ENCODE data around the gene EXOC3.

Gene EXOC3

DNA sequence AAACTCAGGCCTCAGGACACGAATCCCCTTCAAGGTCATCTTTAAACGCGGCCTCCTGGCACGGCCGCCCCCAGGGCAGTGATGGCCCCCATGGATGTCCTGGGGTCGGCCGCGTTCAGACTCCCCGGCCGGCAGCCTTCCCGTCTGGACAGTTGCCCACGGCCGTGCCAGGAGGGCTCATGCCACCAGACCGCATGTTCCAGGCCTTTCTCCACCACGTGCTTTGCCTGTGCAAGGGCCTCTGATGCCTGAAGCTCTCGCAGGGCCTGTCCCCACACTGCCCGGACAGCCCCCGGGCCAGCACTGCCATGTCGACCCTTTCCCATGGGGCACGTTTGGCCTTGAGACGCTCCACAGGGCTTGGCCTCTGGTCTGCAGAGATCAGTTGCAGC is 46.7 kb downstream of the EXOC3 start:
- no peak for DNase-seq

DNA sequence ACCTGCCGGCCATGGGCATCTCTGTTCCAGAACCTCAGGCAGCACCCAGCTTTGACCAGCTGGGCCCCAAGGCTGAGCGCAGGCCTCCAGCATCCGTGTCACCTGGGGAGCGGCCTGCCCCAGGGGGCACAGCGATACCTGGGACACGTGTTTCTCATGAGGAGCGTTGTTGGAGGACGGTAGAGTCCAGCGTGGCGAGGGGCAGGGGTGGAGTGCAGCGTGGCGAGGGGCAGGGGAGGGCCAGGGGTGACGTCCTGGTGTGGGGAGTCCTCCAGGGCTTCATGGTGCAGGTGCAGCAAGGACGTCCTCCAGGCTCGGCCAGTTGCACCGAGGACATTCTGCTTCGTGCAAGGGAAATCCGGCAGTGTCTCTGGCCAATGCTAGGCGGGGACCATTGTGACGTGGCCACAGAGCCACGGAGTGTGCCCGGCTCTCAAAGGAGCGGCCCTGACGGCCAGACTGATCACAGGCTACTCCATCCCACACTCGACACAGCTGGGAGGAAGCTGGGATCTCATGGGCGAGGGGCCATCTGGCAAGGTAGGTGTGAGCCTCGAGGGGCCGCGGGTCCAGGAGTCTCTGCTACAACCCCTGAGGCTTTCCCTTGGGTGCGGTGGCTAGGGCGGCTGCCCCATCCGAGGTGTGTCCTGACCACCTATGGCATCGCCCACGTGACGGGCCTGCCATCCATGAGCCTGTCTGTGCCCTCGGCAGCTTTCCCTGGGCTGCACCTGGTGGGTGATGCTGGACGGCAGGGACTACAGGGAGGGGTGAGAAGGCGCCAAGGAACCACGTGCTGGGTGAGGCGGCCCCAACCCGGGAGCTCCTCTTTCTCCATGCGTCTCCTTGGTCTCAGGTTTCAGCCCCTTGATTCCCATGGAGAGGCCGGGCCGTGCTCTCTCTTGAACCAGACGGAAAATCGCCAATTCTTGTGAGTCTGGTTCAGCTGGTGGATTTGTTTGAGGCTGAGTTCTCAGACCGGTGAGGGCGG is 47.4 kb downstream of the EXOC3 start:
- DNase-seq = no peak

DNA sequence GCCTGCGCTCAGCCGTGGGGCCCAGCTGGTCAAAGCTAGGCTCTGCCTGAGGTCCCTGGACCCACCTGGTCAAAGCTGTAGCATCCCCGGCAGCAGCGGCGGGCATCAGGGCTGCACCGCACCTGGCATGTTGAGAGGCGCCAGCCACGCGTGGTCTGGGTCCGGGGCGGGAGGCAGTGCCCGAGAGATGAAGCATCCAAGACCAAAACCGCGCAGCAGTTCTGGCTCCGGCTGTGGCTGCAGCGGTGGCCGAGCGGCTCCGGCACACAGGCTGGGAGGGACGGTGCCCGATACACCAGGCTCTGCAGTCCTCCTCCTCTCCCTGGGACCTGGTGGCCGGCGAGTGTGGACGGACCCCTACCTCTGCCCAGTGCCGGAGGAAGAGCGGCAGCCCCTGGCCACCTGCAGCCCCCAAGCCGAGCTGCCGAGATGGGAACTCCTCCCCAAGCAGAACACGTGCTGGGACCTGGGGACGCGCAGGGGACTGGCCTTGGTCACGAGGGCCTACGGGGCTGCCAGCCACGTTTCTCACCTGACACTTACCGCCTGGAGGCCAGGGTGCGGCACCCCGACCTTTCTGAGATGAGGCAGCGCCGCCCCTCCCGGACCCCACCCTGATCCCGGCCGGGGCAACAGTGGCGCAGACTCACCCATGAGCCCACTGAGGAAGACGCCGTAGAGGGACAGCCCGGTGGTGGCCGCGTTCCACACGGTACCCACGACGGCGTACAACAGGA is 48.3 kb downstream of the EXOC3 start:
- DNase-seq = no peak

DNA sequence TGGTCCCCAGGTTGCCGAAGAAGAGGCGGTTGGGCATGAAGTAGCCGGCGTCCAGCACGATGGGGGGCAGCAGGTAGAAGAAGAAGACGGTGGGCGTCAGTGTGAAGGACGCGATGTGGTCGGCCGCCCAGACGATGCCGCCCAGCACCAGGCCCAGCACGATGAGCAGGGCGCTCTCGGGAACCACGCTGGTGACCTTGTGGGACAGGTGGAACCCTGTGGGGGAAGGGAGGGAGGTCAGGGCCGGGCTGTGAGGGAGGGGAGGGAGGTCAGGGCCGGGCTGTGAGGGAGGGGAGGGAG is 48.8 kb downstream of the EXOC3 start:
- DNase-seq = no peak

DNA sequence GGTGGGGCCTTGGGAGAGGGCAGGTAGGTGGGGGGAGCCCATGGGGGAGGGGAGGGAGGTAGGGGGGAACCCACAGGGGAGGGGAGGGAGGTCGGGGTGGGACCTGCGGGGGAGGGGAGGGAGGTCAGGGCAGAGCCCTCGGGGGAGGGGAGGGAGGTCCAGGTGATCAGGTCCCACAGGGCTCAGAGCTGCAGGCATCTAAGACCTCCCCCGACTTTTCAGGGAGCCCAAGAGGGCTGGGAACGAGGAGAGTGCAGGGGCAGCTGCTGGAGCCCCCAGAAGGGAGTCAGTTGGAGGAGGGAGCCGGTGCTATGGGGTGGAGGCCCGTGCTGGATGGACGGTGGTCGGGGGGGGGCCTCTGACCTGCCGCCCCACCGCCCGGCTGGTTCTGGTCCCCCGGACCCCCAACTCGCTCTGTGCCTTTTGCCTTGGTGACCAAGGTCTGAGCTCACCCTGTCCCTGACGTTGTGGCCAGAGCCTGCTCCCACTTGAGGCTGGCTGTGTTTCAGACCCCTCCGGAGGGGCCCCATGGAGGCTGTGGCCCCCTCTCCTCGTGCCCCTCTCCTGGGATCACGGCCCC is 49.4 kb downstream of the EXOC3 start:
- no peak for DNase-seq

DNA sequence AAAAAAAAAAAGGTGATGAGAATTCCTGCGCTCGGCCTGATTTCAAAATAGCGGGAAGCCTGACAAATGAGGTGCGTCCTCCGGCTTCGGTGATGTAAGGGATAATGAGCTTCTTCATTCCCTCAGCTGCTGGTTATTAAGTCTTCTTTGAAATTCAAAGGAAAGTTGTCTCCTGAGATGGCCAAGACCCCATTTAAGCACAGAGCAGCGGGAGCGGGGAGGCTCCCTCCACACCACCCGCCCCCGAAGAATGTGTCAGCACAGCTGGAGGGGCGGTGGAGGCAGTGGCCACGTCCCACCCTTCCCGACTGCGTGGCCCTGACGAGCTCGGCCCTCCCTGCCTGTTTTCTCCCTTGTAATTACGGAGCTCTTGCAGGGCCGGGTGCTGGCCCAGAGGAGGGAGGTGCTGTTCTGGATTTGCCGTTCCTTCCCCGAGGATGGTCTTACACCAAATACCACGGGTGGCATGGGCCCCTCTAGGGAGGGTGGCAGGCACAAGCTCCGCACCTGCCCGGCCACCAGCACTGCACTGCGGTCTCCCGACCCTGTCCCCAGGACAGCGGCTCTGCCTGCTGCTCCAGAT is 50.2 kb downstream of the EXOC3 start:
- no peak for DNase-seq

DNA sequence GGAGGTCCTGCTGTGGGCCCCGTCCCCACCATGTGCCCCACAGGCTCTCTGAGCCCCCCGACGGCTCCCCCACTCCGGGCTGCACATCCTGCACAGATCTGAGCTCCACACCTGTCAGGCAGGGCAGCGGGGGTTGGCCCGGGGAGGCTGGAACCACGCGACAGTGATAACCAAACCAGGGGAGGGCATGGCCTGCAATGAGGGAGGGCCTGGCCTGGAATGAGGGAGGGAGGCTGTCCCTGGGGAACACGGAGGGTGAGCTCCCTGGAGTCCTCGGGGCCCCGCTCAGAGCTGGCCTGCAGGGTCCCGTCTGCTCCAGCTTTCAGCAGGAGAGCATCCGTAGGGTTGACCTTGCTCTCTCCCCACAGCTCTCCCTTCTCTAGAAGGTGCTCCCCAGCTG is 50.8 kb downstream of the EXOC3 start:
- no peak for DNase-seq

DNA sequence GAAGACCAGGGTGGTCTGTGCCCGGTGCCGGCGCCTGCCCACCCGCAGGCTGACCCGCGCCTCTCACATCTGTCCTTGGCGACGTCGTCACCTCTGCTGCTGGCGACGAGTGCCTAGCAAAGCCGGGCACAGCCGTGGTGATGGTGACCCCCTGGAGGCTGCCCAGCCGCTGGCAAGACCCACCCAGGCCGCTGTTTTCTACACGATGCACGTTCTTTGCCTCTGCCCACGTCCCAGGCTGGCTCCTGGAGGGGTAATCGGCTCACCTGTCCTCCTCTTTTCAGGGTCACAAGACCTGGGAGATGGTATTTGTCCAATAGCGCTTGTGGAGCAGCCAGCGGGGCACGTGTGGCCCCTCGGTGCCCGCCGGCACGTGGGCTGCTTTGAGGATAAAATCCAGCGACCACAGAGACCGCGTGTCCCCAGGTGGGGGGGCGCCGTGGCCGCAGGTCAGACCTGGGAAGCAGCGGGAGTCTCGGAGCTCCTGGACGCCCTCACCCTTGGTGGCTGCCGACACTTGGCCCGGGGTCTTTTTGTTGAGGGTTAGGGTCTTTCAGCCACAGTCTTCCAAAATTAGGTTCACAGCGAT is 51.8 kb downstream of the EXOC3 start:
- no peak for DNase-seq

DNA sequence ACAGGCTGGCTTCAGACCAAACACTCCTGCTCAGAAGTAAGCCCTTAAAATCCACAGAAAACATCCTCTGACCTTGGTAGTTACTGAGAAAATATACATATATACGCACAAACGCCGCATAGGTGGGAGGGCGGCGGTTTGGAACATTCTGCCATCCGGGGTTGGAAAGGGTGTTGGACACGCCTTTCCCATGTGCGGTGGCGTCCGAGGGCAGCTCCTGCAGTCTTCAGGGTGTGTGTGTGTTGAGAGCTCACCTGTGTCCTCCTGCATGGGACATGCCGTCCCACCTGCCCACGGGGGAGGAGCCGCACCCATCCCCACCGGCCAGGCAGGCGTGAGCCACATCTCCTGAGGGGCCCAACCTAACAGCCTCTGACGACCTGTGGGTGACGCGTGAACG is 53.1 kb downstream of the EXOC3 start:
- DNase-seq = no peak

DNA sequence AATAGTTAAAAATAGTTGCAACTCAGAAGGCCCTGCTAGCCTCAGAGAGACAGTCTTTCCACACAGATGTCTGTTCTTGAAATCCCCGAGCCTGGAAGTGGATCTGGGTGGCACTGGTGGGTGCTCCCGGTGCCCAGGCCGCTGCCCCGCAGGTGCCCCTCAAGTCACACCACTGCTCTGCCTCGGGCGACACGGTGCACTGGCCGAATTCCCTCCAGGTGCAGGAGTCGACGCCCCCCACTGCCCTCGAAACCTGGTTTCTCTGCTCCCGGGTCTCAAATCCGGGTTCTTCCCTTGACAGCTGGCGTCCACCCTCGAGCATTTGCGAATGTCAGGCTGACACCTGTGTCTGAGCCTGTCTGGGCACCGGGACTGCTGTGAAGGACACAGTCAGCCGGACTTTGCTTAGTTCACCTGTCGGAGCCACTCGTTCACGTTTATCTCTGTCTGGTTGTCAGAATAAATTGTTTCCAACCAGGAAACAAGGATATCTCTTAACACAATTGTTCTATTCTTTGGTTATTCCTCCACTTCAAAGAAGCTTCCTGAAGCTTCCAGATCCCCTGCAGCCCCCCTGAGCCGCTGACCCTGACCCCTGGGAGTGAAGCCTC is 54.2 kb downstream of the EXOC3 start:
- no peak for DNase-seq

DNA sequence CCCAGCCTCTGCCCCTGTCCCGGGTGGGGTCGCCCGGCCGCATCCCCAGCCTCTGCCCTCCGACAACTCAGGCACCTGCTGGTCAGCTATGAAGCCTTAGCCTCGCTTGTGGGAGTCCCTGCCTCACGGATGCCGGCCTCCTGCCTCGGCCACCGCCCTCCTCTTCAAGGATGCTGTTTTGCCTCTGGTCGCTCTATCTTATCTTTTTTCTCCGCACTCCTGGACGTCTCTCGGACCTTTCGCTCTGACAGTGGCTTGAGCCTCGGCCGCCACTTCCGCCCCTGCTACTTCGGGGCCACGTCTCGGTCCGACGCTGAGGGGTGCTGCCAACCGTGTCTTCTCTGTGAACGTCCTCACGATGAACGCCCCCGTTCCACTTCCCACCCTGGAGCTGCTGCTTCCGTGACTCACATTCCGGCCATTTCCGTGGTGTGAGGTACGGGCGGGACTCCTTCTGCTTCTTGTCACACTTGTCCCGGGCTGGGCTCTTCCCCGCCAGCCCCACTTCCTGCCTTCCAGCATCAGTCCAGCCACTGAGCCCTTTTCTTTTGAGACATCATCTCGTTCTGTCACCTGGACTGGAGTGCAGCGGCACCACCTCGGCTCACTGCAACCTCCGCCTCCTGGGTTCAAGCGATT is 55.0 kb downstream of the EXOC3 start:
- DNase-seq = no peak

DNA sequence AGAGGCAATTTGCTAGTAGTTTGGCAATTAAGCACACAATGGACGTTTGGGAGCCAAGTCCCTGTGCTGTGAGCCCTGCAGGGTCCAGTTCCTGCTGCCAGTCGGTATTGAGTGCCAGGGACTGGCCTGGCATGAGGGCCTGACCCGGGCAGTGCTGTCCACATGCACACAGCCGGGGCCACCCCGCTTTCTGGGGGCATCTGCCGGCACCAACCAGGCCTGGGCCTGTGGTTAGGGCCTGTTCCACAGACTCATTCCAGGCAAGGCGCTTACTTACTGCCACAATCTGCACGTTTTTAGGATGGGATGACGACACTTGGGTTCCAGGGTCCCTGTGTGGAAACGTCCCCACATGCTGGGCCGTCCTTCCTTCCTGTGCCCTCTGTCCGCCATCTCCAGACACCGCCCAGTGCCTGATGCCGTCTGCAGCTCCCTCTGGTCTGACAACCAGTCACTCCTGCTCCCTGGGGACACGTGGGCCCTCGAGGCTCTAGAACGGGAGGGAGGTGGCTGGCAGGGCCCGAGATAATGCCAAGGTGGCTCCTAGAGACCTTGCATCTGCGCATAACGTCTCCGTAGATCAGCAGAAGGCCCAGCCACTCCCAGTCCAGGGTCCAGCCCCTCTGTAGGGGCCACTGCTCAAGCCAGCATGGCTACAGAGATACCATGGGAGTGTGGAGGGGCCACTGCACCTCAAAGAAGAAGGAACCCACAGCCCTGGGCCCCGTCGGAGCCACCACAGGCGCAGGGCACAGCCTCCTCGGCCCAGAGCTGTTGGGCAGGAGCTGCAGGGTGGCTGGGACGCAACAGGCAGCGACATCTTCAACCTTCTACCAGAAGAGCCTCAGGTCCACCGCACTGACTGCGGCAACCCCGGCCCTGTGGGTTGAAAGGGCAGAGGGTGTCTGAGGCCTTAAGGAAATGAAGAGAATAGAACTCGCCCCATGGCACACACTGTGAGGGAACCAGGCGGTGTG is 56.5 kb downstream of the EXOC3 start:
- no peak for DNase-seq

DNA sequence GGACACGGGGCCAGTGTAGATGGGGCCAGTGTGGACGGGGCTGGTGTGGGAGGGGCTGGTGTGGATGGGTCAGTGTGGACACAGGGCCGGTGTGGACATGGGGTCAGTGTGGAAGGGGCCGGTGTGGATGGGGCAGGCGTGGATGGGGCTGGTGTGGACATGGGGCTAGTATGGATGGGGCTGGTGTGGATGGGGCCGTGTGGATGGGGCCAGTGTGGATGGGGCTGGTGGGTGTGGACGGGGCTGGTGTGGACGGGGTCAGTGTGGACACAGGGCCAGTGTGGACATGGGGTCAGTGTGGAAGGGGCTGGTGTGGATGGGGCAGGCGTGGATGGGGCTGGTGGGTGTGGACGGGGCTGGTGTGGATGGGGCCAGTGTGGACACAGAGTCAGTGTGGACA is 57.5 kb downstream of the EXOC3 start:
- DNase-seq = no peak

DNA sequence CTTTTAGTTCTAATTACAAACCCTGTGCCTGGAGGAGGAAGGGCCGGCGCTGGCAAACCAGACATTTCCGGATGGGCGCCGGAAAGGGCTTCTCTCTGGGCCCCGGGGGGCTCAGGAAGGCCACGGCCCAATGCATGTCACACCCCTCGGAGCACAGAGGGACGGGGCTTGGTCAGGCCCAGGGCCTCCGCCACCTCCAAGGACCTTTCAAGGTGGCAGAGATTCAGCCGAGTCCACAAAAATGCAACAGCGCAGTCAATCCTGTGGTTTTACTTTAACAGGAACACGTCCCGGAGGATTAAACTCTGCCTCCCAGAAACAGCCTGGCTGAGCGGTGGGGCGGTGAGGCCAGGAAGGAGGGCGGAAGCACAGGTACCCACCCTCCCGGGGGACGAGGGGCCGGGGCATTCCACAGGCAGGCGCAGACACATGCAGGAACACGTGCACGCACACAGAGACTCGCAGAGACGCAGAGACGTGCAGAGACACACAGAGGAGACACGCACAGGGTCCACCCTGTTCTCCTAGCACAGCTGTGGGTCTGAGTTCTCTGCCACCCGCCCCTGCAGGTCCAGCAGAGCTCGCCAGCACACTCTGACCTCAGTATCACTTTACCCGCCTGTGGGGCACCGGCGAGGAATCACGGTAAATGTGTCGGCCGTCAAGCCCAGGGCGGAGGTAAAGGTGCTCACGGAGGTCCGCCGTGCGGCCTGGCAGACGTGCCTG is 58.3 kb downstream of the EXOC3 start:
- no peak for DNase-seq

DNA sequence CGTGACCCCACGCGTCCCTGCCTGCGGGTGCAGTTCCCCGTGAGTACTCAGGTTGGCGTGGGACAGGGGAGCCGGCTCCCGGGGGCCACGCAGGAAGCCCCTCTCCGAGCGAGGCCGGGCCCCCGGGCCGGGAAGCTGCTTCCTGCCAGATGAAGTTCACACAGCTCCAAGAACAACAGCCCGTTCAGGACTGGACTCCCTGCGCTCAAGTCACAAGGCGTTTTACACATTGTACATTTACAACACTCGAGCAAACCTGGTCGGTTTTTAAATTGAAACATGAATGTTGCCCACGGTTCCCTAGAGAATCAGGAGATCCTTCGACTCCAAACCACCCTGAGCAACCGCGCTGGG is 58.8 kb downstream of the EXOC3 start:
- DNase-seq = no peak

DNA sequence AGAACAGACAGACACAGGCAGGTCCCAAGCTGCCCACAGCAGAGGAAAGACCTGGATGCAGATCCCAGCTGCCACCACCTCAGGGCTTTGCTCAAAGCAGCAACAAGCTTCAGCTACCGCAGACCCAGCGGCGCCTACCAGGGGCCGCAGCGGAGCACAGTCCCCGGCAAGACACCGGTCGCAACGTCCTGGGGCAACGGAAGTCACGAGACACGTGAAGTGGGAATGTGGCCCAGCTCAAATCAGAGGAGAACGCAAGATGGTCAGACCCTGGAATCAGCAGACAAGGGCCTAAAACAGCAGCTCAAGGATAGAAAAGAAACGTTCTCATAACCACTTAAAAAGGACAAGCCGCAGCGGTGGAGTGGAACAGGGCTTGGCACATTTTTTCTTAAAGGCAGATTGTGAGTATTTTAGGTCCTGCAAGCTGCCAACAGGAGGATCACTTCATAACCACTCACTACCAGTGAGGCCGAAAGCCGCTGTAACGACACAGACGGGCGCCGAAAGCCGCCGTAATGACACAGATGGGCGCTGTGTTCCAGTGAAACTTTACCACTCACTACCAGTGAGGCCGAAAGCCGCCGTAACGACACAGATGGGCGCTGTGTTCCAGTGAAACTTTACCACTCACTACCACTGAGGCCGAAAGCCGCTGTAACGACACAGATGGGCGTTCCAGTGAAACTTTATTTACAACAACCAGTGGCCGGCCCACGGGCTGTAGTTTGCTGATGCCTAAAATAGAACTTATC is 59.5 kb downstream of the EXOC3 start:
- no peak for DNase-seq

DNA sequence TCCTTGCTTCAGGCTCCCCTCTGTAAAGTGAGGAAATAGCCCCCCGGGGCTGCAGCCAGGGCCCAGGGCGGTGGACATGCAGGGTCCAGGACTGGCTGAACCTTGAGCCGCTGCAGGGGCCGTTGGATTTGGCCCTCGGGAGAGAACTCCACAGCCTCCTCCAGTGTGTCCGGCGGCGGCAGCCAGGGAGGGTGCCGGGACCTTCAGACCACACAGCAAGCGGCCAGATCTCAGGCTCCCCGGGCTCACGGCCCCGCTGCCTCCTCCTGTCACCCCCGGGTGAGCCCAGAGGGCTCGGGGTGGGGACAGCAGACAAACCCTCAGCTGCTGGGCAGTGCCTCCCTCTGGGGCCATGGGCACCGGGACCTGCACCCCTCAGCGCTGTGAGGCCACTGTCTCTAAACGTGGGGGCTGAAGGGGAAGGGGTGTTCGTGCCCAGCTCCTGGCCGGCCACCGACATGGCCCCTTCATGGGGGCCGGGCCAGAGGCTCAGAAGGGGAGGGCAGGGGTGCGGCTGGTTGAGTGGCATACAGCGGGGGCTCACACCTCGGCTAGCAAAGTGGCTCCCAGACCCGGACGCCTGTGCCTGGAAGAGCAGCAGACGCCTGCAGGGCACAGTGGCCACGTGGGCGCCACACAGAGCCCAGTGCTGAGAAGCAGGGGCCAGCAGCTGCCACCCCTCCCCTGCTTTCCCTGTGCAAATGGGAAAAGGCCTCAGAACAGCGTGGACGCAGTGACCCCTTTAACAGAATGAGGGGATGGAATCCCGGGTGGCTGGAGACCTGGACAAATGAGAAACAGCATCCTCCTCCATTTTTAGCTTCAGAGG is 61.6 kb downstream of the EXOC3 start:
- DNase-seq = no peak

DNA sequence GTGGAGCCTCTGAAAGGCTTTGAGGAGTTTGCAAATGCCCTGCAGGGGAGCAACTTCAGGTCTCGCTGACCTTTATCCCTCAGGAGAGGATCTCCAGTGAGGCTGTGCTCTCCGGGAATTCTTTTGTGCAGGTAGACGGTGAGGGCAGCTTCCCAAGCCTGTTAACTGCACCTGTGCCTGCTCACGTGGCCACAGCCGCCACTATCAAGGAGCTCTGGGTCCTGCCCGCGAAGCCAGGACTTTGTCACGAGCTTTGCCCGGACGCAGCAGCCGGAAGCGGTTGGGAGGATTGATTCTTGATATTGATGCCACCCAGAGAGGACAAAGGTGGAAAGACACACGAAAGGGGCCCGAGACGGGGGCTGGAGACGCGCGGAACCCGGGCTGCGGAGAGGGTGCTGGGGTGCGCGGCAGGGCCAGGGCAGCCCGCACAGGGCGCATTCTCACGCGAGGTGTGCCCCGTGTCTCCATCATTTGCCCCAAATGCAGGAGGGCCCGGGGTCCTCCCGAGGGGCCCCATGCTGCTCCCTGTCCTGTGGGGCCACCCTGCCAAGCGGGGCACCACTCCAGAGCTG is 63.1 kb downstream of the EXOC3 start:
- no peak for DNase-seq
